NCI-H146 treated with DMSO at 0.1 percent for 48 hours (cell line): ENCODE measurements around the gene REXO4.
"Not testable (repeated sequence)": the region's sequence is repeated elsewhere in the genome, so short reads cannot be mapped to it uniquely, and the experiment has no call there.

ENCODE experiments used
- DNase-seq: peaks from one replicate; lab custom pipeline; 2025; ENCODE audit not compliant: unreplicated experiment; lab: John Stamatoyannopoulos, UW

The REXO4 gene

DNA sequence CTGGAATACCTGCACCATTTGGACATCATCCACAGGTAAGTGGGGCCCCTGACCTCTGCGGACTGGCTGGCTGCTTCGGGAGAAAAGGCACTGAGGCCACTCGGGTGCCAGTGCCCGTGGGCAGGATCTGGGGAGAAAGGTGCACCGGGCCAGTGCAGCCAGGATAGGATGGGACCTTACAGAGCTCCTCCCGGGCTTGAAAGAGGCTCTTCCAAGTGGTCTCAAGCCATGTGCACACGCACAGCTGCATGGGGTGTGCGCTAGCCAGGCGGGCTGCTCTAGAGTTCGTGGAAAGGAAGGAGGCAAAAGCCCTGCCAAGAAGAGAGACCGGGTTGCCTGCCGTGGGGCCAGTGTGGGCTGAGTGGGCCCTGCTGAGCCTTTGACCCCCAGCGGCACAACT lies 28.2 kb downstream of the REXO4 start:
- no peak for DNase-seq

DNA sequence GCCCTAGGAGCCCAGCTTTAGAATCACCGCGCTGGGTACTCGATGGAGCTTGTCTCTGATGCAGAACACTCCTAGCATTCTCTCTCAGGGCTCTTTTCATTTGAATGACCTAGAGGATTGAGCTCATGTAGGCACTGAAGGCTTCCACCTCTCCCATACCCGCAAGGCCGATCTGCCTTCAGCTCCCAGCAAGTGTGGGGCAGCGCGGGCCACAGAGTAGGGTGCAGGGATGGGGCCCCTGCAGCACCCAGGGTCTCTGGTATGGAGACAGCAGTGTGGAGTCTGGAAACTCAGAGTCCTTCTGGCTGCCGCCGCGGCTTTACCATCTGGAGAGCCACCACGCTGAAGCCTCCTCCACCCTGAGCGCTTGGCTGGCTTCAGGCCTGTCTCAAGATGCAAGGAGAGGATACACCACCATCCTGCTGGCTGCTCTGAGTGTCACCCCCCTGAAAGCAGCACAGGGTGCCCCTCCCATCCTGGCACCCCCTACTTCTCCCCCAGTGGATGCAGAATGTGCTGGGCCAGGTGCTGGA lies 28.7 kb downstream of the REXO4 start:
- DNase-seq, result no peak

DNA sequence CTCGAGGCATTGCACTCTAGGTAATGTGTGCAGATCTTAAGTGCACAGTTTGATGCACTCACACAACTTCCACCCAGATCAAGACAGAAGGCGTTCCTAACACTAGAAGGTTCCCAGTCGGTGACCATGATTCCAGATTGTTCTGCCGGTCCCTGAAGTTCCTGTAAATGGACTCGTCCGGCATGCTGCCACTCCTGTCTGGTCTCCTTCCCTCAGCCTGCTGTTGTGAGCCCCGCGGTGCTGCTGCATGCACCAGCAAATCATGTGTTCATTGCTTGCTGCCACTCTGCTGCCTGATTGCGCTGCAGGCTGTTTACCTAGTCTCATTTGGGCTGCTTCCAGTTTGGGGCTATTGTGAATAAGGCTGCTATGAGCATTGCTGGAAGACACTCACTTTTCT lies 30.1 kb downstream of the REXO4 start:
- DNase-seq, result no peak

DNA sequence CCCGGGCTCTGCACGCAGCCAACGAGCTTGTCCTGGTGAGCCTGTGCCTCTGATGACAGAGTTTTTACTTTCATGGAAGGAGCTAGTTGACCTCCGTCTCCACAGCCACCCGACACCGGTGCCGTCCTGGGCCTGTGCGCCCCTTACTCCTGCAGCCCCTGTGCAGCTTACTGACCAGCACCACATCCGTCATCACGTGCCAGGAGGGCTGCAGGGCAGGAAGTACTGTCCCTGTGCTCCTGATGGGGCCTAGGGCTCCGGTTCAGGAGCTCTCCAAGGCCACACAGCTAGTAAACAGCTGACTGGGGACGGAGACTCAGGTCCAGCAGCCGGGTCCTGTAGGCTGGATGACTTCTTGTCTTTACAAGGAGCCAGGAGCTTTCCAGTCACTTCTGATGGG lies 31.5 kb downstream of the REXO4 start:
- DNase-seq, result no peak

DNA sequence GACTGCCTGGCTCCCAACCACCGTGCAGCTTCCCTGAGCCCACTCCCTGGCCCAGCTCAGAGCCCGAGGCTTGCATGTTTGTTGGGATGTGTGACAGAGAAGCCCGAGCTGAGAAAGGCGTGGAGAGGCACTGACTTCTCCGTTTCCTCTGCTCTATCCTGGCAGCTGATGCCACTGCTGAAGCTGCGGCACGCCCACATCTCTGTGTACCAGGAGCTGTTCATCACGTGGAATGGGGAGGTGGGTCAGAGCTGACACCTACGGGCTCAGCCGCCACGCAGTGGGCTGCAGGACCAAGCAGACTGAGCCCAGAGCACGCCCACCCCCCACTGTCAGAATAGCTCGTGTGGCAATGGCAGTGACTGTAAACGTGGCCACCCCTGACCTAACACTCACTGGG lies 32.4 kb downstream of the REXO4 start:
- DNase-seq, result no peak

DNA sequence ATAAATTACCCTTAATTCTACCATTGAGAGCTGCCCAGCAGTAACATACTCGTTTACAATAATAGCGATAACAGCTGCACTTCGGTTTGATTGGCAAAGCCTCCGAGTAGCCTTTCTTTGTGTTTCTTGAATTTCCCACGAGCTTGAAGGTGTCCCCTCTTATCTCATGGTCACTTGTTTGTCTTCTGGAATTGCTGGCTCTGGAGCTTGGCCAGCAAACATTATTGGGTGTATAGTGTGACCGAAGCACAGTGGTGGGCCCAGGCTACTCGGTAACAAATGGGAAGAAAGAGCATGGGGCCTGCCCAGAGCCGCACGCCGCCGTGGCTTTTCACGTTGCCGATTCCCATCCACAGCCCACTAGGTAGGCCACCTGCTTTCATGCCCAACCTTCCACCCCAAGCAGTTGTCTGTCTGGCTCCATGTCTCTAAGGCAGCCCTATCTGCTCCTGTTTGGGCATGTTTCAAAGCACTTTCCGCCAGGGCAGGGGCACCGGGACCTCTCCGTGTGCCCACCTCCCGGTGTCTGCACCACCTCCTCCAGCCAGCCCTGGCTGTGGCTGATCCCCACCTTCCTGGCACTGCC lies 33.0 kb downstream of the REXO4 start:
- DNase-seq, result no peak

DNA sequence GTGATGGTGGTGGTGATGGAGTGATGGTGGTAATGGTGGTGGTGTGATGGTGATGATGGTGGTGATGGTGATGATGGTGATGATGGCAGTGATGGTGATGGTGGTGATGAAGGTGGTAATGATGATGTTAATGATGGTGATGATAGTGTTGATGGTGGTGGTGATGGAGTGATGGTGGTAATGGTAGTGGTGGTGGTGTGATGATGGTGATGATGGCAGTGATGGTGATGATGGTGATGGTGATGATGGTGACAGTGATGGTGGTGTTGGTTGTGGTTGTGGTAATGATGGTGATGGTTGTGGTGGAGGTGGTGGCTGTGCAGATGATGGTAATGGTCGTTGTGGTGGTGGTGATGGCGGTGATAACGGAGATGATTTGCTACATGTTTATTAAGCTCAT lies 34.4 kb downstream of the REXO4 start:
- no peak for DNase-seq

DNA sequence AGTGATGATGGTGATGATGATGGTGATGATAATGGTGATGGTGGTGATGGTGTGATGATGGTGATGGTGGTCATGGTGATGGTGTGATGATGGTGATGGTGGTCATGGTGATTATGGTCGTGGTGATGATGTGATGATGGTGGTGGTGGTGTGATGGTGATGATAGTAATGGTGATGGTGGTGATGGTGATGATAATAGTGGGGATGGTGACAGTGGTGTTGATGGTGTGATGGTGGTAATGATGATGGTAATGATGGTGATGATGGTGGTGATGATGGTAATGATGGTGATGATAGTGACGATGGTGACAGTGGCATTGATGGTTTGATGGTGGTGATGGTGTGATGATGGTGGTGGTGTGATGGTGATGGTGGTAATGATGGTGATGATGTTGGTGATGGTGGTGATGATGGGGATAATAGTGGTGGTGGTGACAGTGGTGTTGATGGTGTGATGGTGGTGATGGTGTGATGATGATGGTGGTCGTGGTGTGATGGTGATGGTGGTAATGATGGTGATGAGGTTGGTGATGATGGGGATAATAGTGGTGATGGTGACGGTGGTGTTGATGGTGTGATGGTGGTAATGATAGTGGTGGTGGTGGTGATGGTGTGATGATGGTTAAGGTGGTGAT lies 35.2 kb downstream of the REXO4 start:
- no peak for DNase-seq

DNA sequence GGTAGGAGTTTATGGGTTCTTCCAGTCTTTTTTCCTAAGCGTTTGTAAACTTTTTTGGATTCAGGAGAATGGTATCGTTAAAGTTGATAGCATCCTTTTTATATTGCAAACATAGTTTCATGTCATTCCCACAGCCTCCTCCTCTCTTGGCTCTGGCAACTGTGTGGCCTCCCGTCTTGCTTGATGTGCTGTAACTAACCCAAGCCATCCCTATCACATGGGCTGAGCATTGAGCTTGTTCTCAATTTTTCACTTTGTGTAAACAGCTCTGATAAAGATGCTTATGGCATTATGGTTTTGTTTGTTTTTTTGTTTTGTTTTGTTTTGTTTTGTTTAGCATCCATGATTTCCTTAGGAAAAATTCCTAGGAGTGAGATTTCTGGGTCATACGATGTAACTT lies 37.1 kb downstream of the REXO4 start:
- no peak for DNase-seq

DNA sequence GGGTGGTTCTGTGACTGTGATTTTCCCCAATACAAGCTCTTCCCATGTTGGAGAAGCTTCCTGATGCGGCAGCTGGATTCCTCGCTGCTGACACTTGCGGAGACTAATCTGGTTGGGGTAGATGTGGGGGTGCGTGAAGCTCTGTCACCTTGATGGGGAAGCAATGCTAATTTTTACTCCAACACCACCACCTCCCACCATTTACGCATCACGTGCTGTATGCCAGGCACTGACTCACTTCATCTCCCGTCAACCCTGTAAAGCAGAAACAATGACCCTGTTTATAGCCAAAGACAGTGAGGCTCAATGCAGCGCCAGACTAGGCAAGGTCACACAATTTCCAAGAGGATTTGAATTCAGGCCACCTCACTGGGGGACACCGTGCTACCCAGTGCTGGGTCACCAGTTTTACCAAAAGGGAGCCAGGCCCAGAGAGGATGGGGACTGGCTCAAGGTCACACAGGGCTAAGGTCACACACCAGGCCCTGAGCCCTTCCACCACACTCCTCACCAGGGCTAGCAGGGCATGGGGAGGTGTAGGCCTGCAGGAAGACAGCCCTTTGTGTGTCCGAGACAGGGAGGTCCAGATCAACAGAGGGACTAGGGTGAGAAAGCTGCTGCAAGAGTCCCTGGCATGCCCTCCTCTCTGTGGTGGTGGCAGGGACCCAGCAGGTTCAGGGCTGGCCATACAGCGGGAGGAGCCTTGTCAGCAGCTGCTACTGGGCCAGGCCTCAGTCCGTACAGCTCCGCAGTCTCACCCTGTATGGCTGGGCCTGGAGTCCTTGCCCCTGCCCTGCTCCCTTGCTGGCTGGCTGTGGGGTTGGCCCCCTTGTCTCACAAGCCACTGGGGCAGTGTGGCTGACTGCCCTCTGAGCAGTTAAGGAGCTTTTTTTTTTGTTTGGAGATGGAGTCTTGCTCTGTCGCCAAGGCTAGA lies 38.4 kb downstream of the REXO4 start:
- no peak for DNase-seq

DNA sequence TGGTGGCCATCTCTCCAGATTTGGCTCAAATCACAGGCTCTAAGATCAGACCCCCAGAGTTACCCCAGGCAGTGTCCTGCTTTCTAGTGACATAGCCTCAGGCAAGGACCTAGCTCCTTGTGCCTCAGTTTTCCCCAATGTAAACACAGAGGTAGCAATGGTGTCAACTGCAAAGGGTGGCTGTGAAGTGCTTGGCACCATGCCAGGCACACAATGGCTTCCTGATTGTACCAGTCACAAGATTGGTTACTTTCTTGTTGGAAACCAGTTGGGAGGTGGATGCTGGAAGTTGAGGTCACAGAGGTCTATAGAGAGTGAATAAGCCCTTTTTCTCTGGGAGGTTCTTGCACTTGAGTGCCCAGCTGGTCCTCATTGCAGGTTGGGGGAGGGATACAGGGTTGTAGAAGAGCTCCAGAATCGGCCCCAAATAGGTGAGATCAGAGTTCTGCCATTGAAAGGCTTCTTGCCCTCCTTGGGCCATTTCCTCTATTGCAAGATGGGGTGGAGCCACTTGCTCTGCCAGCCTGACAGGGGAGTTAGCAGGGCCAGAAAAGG lies 39.3 kb downstream of the REXO4 start:
- no peak for DNase-seq

DNA sequence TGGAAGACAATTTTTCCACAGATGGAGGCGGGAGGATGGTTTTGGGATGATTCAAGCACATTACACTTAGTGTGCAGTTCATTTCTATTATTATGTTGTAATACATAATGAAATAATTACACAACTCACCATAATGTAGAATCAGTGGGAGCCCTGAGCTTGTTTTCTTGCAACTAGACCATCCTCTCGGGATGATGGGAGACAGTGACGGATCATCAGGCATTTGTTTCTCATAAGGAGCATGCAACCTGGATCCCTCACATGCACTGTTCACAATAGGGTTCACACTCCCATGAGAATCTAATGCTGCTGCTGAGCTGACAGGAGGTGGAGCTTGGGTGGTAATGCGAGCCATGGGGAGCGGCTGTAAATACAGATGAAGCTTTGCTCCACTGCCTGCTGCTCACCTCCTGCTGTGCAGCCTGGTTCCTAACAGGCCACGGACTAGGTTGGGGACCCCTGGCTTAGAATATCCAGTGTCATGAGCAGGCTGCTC lies 40.0 kb downstream of the REXO4 start:
- no peak for DNase-seq

DNA sequence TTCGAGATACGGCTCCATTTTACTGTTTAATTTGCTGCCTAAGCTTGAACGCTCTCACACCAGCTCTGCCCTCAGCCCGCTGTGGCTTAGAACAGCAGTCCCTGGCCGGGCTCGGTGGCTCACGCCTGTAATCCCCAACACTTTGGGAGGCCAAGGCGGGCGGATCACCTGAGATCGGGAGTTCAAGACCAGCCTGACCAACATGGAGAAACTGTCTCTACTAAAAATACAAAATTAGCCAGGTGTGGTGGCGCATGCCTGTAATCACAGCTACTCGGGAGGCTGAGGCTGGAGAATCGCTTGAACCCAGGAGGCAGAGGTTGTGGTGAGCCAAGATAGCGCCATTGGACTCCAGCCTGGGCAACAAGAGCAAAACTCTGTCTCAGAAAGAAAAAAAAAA lies 40.5 kb downstream of the REXO4 start:
- DNase-seq, result not testable (repeated sequence)

DNA sequence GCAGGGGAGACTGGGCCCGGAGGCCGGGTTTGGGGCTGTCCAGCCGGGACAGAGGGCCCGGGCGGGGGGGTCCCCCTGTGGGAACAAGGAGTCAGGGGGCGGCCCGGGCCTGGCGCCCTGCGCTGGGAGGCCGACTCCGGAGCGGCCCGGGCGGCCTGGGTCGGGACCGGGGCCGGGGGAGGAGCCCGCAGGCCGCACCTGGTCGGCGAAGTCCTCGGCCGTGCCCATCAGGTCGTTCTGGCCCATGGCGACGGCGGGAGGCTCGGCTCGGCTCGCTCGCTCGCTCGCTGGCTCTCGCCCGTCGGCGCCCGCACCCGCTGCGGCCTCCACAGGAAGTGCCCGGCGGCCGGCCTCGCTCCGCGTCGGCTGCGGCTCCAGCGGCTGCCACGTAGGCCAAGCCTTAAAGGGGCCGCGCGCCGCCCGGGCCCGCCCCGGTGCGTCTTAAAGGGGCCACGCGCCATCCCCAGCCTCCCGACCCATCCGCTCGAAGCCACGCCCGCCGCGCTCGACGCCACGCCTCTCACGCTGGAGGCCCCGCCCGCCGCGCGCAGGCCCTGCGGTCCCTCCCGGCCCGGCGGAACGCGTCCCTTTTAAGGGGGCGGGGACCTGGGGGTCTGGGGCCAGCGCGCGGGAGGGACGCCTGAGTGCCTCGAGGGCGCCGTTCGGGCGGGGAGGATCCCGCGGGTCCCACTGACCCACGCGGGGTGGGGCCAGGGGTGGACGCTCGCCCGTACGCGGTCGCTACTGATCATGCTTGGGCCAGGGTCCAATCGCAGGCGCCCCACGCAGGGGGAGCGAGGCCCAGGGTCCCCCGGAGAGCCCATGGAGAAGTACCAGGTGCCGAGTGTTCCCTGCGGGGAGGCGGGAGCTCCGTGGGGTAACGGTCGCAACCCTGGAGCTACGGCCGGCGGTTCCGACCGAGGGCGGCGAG lies 41.8 kb downstream of the REXO4 start, which contains the start of the genes STKLD1 and SURF4:
Gene STKLD1, plus strand, starts transcription at position 643 of the 931 bp plus-strand sequence. Its CDS starts 108 bp downstream, at position 751.
Gene SURF4, minus strand, starts transcription at position 337 of the 931 bp plus-strand sequence. Its CDS starts 91 bp downstream, at position 246.
- DNase-seq, result peak; percentile 64

DNA sequence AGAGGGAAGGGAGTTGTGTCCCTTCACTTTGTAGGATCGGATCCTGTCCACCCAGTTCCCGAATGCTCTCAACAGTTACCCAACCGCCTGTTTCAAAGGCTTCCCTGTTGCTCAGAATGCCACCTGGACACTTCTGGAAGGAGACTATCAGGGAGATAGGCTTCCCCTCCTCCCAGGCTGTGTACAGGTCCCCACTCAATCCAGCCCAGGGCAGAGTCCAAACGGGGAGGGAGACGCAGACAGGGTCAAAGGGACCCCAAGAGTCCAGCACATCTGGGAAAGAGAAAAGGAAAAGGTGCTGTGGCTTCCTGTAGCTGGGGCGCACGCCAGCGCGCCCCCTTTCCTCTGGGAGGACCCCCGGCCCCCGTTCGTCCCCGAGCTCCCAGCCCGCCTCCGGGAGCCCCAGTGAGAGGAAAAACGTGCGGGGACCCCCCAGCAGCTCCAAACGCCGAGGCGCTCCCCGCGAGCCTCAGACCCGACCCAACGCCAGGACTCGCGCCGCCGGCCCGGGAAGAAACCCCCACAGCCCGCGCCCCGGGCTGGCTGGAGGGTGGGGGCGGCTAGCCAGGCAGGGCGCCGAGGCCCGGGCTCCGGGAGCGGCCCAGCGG lies 42.6 kb downstream of the REXO4 start:
- no peak for DNase-seq

DNA sequence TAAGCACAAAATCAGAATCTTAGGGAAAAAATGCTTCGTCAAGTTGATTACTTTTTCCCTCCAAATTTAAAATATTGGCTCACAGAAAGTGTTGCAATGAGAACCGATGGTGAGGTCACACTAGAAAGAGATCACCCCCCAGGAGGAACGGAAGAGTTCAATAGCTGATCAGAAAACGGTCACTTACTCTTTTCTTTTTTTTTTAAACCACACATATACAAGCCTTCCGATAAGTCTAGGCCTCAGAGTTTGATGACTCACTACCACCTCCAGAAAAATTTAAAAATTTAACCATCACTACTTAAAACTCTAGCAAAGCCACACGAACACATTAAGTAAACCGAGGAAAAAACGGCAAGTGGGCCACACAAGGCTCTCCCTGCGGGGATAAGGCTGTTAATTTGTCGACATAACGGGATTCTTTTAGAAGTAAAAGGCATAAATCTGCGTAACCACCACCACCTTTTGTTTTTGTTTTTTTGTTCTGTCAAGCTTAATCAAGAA lies 43.1 kb downstream of the REXO4 start:
- DNase-seq, result no peak

DNA sequence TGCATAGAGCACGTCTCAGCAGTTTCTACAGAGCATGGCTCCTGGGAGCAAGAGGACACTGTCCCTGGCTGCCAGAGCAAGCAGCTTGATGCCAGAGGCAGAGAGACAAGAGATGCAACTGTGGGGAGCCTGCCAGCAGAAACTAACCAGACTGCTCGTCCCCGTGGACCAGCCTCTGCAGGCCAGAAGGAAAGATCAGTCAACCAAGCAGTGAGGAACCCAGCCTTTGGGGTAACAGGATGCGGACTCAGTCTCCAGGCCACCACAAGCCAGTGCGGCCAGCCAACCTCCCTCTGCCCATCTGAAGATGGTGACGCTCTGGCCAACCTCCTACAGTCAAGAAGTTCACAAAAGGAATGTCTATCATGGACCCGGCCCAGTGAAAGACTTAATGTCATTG lies 45.7 kb downstream of the REXO4 start:
- no peak for DNase-seq

DNA sequence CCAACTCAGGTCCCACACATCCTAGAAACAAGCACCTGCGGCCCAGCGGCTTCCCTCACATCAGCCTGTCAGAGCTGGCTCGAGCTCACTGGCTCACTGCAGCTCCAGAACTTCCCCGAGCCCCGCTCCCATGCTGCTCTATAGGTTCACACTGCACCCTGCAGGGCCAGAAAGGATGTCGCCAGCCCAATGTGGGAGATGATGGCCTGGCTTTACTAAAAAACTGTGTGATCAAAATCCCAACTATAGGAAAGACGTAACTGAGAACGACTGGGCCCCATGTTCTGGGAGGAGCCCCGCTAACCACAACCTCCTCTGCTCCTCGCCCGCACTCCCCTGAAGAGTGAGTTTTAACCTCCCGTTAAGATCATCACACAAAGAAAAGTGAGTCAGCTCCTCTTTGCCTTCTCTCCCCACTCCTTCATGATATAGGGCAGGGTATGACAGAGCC lies 46.5 kb downstream of the REXO4 start:
- DNase-seq, result no peak

DNA sequence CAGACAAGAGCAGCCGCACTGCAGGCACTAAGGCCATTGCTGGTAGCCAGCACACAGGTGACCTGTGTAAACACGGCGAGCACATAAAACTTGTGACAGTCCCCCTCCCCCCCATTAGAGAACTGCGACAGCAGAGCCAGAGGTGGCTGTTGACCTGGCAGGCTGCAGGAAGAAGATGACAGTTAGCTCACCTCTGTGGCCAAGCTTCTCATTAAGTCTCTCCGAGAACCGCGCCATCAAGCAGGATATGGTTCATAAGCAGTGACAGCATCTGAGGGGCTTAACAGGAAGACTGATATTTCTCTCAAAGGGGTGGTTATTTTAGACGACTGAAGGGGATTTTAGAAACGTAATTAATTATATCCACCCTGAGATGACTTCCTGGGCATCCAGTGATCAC lies 47.1 kb downstream of the REXO4 start:
- DNase-seq, result no peak
